Measurements from ENCODE around the gene C15orf62. TPM values are rescaled to one million over a fixed set of nuclear protein-coding genes. Genes with fewer than 3 reads are reported as not detected.

C15orf62 gene
- total RNA-seq, result 5.7 and 6.5 TPM in 2 replicates

GRCh38 chr15:40769274-40770146, at the start of gene C15orf62:
Gene C15orf62, plus strand, starts transcription at chr15:40769980. Its CDS starts 516 bp downstream, at chr15:40770496.
- H3K36me3 Mint-ChIP-seq (ENCODE audit: low read depth), result peaks cover 19% of the 10 kb centered on the region
- ChIA-PET CTCF (interaction anchor here (0.9 to 6.6 kb wide), 5 partner anchors 9 to 216 kb away, joined by 3 to 45 read pairs (median 5); no protein-coding TSS in a partner anchor), POLR2A (interaction anchor here (0.6 to 3.3 kb wide), 17 partner anchors 11 to 1200 kb away, joined by 3 to 49 read pairs (median 6); partner anchors contain the start of genes CCDC32, CHP1, DNAJC17 and EXD1)
- H3K4me3 Mint-ChIP-seq, result peak within 1 kb of the TSS; percentile 82
- peak; percentile 84 for ATAC-seq (ENCODE audit: low read depth)
- no peak for TF ChIP-seq CTCF (IDR thresholded peaks at IDR 0.05)
- no peaks in the 10 kb centered on the region for H3K9me3 Mint-ChIP-seq
- peak; percentile 81 for DNase-seq
- H3K27me3 Mint-ChIP-seq, result no peaks in the 10 kb centered on the region
- intact Hi-C loops (cut with micrococcal nuclease), result loop anchor here (1.0 to 5.0 kb wide), 8 partner anchors 13 to 348 kb away; partner anchors contain the start of genes BAHD1, CCDC32, DNAJC17 and INO80
- peak within 1 kb of the TSS; percentile 93 for H3K27ac Mint-ChIP-seq
- H3K4me1 Mint-ChIP-seq, result peaks cover 59% of the 10 kb centered on the region

- Mint-ChIP-seq H3K9me3 (no peaks in the 10 kb centered on the region), H3K27ac (no peak overlapping the region), H3K4me3 (no peak overlapping the region), H3K36me3 (ENCODE audit: low read depth) (no peaks in the 10 kb centered on the region), H3K4me1 (no peaks in the 10 kb centered on the region), H3K27me3 (no peaks in the 10 kb centered on the region)
- intact Hi-C loops (cut with micrococcal nuclease), result no loop called here
- TF ChIP-seq CTCF (IDR thresholded peaks at IDR 0.05), result no peak
- ATAC-seq (ENCODE audit: low read depth), result no peak
- ChIA-PET CTCF (no interaction called here), POLR2A (no interaction called here)
- no peak for DNase-seq
Observed at GRCh38 chr15:40721701-40722100, 48.1 kb upstream of the C15orf62 start.

GRCh38 chr15:40722354-40722753, 47.4 kb upstream of the C15orf62 start:
- Mint-ChIP-seq H3K4me3 (no peak overlapping the region), H3K36me3 (ENCODE audit: low read depth) (no peaks in the 10 kb centered on the region), H3K9me3 (no peaks in the 10 kb centered on the region), H3K4me1 (no peaks in the 10 kb centered on the region), H3K27ac (no peak overlapping the region), H3K27me3 (no peaks in the 10 kb centered on the region)
- ChIA-PET CTCF (no interaction called here), POLR2A (interaction anchor here (0.7 kb wide), 1 partner anchor 181 kb away, joined by 8 read pairs; no protein-coding TSS in a partner anchor)
- TF ChIP-seq CTCF (IDR thresholded peaks at IDR 0.05), result no peak
- intact Hi-C loops (cut with micrococcal nuclease), result no loop called here
- DNase-seq (no peak), ATAC-seq (ENCODE audit: low read depth) (no peak)

GRCh38 chr15:40722934-40723333, 46.8 kb upstream of the C15orf62 start:
- no peaks in the 10 kb centered on the region for H3K9me3 Mint-ChIP-seq
- no peak for TF ChIP-seq CTCF (IDR thresholded peaks at IDR 0.05)
- no peak for ATAC-seq (ENCODE audit: low read depth)
- CTCF ChIA-PET, result interaction anchor here (0.6 to 0.8 kb wide), 2 partner anchors 121 to 135 kb away, joined by 3 read pairs; partner anchors contain the start of gene SPINT1
- no peaks in the 10 kb centered on the region for H3K27me3 Mint-ChIP-seq
- H3K36me3 Mint-ChIP-seq (ENCODE audit: low read depth), result no peaks in the 10 kb centered on the region
- POLR2A ChIA-PET, result interaction anchor here (0.7 kb wide), 1 partner anchor 182 kb away, joined by 8 read pairs; no protein-coding TSS in a partner anchor
- no peaks in the 10 kb centered on the region for H3K4me1 Mint-ChIP-seq
- intact Hi-C loops (cut with micrococcal nuclease), result no loop called here
- DNase-seq, result no peak
- H3K4me3 Mint-ChIP-seq, result no peak overlapping the region
- H3K27ac Mint-ChIP-seq, result no peak overlapping the region

GRCh38 chr15:40723919-40724318, 45.9 kb upstream of the C15orf62 start:
- Mint-ChIP-seq H3K36me3 (ENCODE audit: low read depth) (no peaks in the 10 kb centered on the region), H3K27me3 (no peaks in the 10 kb centered on the region), H3K4me1 (no peaks in the 10 kb centered on the region), H3K4me3 (no peak overlapping the region), H3K27ac (no peak overlapping the region), H3K9me3 (no peaks in the 10 kb centered on the region)
- POLR2A ChIA-PET, result interaction anchor here (0.5 kb wide), 1 partner anchor 284 kb away, joined by 8 read pairs; no protein-coding TSS in a partner anchor
- DNase-seq, result no peak
- ATAC-seq (ENCODE audit: low read depth), result no peak
- CTCF ChIA-PET, result interaction anchor here (0.6 to 0.8 kb wide), 2 partner anchors 120 to 134 kb away, joined by 3 read pairs; partner anchors contain the start of gene SPINT1
- no peak for TF ChIP-seq CTCF (IDR thresholded peaks at IDR 0.05)
- intact Hi-C loops (cut with micrococcal nuclease), result no loop called here

Measured in activated B cell treated with CpG ODN at 0.5 μM for 24 hours (primary cell).